Activated CD4-positive, alpha-beta T cell treated with anti-CD3 and anti-CD28 coated beads, Interleukin-10, Interleukin-2, amounts not matched to agents 100 ng/mL and 50 ng/mL, durations not matched to agents 16 hours and 8 hours (primary cell): Measurements from ENCODE around the gene RPS27A.
A peak's percentile ranks its signal among the peaks of the same experiment; 100 is the strongest.
"Not testable (repeated sequence)": the region's sequence is repeated elsewhere in the genome, so short reads cannot be mapped to it uniquely, and the experiment has no call there.

Experiments used
- DNase-seq: peaks from one replicate; pipeline ENCODE4 v3.0.0-alpha.2; 2020

The RPS27A gene

GRCh38 chr2:55239656-55240222 lies 7.3 kb downstream of the RPS27A start:
- no peak for DNase-seq

- DNase-seq: not testable (repeated sequence)
Observed at GRCh38 chr2:55241582-55241981, 9.1 kb downstream of the RPS27A start.

- DNase-seq: no peak
Observed at GRCh38 chr2:55242617-55243016, 10.1 kb downstream of the RPS27A start.

GRCh38 chr2:55245411-55245810 lies 12.9 kb downstream of the RPS27A start:
- no peak for DNase-seq

- no peak for DNase-seq
Observed at GRCh38 chr2:55247025-55247424, 14.5 kb downstream of the RPS27A start.

- DNase-seq: no peak
Observed at GRCh38 chr2:55252832-55253231, 20.3 kb downstream of the RPS27A start.

- DNase-seq: not testable (repeated sequence)
Observed at GRCh38 chr2:55259586-55259985, 27.1 kb downstream of the RPS27A start.

GRCh38 chr2:55268288-55268906 lies 35.9 kb downstream of the RPS27A start:
- peak; percentile 23 for DNase-seq

GRCh38 chr2:55268907-55269644 lies 36.6 kb downstream of the RPS27A start, which contains the start of gene MTIF2:
MTIF2 (minus strand) TSS chr2:55269231; CDS start chr2:55263858, 5,373 bp downstream.
- DNase-seq: peak; percentile 95

- no peak for DNase-seq
Observed at GRCh38 chr2:55269645-55269990, 37.1 kb downstream of the RPS27A start.

GRCh38 chr2:55274346-55274745 lies 41.9 kb downstream of the RPS27A start:
- not testable (repeated sequence) for DNase-seq

- no peak for DNase-seq
Observed at GRCh38 chr2:55277310-55277709, 44.8 kb downstream of the RPS27A start.

- DNase-seq: not testable (repeated sequence)
Observed at GRCh38 chr2:55279214-55279835, 46.8 kb downstream of the RPS27A start.

- DNase-seq: not testable (repeated sequence)
Observed at GRCh38 chr2:55279859-55280424, 47.5 kb downstream of the RPS27A start.

- DNase-seq: not testable (repeated sequence)
Observed at GRCh38 chr2:55280851-55281546, 48.5 kb downstream of the RPS27A start.

- peak; percentile 92 for DNase-seq
Observed at GRCh38 chr2:55282110-55282917, 49.8 kb downstream of the RPS27A start.

- DNase-seq: no peak
Observed at GRCh38 chr2:55283083-55283482, 50.6 kb downstream of the RPS27A start.
